NCI-H526 (cell line): ENCODE data around the gene TIPARP.
A peak's percentile ranks its signal among the peaks of the same experiment; 100 is the strongest.
"Not testable (repeated sequence)": the region's sequence is repeated elsewhere in the genome, so short reads cannot be mapped to it uniquely, and the experiment has no call there.

Source experiments
- DNase-seq, 2 experiments: peaks; one replicate each; lab custom pipeline; 2025; lab: John Stamatoyannopoulos, UW

Gene TIPARP

DNA sequence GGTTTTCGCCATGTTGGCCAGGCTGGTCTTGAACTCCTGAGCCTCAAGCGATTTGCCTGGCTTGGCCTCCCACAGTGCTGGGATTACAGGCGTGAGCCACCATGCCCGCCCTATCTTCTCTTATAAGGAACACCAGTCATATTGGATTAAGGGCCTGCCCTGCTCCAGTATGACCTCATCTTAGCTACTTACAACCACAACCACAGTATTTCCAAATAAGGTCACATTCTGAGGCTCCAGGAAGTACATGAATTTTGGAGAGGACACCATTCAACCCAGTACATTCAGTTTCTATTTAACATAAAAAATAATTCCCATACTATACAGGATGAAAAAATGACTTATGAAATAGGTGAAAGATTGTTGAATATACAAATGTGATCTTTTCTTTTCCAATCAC, 37.6 kb downstream of the TIPARP start:
- not testable (repeated sequence) for DNase-seq

DNA sequence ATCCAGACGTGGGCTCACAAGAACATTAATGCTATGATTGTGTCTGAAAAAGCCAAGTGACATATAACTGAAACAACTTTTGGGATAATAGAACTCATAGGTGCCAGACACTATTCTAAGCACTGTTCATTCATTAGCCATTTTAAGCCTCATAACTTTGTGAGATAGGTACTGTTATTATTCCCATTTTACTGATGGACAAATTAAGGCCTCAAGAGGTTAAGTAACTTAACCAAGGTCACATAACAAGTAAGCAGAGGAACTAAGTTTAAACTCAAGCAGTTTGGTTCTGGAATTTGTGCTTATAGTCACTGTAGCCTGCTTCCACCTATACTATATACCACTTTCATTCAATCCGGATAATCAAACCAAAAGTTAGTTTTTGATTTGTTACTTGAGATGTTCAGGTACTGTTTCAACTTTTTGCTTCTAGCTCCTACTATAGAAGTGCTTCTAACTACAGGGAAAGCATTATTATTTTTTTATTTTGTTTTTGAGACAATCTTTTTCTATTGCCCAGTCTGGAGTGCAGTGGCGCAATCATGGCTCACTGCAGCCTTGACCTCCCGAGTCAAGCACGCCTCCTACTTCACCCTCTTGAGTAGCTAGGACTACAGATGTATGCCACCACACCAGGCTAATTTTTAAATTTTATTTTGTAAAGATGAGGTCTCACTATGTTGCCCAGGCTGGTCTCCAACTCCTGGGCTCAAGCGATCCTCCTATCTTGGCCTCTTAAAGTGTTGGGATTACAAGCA, 41.9 kb downstream of the TIPARP start:
- no peak for DNase-seq

DNA sequence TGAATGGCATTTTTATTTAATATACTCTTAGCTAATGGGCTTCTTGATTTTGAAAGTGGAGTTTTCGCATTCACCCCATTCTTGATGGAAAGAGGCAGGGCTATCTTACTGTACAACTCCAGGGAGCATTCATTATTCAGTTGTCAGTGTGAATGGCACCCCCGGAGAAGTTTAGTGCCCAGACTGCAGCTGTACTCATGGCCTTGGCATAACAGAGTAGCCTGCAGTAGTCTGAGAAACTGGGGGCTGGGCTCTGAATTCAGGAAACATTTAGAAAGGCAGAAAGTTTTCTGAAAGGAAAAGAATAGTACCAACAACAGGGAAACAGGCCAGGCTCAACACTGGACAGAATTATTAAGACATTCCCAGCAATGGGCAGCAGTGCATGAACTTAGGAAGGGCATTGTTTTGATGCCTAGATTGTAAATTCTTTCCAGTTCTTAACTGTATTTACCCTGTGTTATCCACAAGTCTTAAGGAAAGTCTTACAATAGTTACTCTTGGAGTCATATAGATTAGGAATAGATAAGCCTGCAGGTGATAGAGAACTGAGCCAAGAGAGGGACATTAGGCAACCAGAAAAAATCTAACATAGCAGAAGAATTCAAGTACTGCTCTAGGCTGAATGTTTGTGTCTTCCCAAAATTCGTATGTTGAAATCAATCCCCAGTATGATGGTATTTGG, 44.4 kb downstream of the TIPARP start:
- DNase-seq = no peak

DNA sequence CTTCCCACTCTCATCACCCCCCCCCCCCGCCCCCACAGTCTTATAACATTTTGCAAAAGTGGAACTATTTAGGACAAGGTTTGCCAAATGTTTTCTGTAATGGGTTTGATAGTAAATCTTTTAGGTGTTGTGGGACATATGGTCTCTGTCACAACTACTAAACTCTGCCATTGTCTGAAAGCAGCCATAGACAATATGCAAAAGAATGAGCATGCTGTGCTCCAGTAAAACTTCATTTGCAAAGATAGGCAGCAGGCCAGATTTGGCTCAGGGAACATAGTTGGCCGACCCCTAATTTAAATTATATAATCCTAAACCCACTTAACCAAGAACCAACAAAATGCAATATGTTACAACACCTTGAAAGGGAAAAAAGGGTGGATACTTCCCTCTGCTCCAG, 46.4 kb downstream of the TIPARP start:
- DNase-seq = peak in 1 of 2 experiments; percentile 11

DNA sequence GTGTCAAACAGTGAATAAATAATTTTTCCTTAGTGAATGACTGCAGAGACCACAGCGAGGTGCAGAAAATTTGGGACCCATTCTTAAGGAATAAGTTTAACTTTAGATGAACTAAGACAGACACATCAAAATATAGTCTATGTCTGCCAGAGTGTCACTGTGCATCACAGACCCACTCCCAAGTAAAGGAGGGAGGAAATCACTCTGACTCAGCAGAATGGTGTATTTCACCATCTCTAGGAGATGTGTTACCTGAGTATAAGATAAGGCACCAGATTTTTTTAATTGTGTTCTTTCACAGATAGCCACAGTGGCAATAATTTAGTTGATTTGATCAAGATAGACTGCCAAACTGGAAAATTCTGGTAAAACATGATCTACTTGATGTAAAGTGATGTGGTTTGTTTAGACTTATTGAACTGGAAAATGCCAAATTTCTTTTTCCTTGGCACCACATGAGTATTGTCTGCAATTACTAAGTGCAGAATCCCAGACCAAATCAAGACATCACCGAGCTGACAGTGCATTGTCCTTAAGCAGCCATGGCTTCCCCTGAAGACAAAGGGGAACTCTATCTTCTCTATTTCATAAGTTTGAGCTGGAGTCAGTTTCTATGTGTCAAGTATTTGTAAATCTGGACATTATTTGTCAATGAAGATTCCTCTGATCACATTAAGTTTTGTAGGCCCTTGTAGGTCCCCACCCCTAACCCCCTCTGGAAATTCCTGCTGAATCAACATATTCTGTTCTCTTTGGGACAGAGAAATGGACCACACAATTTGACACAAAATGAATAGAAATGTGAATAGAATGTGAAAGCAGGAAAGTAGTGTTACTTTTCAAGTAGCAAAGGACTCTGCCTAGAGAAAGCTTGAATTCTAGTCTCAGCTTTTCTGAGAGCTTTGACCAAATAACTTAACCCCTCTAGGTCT, 47.6 kb downstream of the TIPARP start:
- no peak for DNase-seq

DNA sequence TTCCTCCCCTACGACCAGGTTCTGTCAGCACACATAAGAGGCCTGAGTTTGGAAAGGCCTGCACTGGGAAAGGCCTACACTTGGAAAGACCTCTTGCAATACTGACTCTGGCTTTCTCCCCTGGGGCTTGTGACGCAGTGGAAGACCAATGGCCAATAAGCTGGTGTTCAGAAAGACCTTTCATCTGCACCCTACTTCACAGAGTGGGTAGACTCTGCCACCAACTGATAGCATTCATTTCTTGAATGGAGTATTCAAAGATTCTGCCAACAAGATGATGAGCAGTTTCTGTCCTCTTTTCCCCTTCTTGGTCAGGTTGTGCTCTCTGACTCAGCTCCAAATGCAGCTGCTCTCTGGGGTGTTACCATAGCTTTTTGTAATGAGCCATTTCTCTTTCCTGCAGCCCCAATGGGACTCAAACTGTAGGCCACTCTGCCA, 48.8 kb downstream of the TIPARP start:
- DNase-seq = no peak

DNA sequence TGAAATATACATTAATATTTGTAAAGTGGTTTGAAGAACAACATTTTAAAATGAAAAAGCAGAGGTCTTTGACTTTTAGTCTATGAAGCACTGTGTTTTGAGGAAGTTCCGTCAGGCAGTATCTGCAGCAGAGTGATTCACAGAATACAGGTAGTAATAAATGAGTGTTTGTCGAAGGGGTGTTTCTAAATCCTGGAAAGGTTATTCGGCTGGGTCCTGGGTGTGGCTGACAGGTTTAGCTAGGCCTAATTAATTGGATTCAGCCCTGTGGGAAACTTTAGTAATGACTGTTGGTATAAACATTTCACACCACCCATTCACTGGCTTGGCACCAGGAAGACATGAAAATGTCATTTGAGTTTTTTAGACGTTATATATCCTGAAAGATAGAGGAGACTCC, 51.3 kb downstream of the TIPARP start:
- no peak for DNase-seq

DNA sequence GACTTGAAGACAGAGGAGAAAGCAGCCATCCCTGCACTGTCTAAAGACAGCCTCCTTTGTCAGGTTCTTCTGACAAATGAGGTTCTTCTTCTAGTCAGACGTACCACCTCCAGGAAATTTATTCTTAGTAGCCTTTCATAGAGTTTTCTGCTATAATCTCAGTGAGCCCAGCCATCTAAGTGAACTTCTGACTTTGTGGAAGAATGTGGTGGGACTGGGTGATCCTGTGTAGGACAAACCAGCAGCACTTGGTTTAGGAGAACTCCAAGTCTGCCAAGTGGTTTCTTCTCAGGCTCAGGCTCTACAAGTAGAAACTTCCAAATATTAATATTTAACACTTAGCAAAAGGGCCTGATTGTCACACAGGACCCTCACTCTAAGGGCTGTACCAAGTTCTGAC, 52.1 kb downstream of the TIPARP start:
- DNase-seq = no peak

DNA sequence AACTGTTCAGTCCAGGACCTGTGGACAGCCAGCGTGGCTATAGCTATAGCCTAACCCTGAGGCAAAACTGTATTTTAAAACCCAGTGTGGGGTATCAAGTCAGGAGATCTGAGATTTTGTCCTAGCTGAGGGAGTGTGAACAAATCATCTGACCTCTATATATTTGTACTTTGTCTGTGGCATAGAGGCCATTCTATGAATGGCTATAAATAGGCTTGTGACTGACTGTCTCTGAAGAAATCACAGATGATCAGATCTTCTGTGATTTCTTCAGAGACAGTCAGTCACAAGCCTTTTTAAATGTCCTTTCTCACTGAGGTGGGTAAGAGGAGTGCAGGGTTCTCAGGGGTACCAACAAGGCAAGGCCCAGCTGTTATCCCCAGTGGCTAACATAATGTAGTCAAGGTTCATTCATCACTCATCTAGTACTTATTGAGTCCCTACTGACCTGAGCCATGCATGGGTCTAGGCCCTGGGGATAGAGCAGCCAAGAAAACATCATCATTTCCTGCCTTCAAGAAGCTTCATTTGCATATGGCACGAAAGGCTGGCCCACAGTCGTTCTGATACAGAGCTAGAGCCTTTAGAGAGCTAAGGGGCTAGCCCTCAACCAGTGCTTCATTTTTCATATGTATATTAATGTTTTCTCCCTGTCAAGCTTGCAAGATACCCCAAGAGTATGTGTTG, 53.3 kb downstream of the TIPARP start:
- no peak for DNase-seq

DNA sequence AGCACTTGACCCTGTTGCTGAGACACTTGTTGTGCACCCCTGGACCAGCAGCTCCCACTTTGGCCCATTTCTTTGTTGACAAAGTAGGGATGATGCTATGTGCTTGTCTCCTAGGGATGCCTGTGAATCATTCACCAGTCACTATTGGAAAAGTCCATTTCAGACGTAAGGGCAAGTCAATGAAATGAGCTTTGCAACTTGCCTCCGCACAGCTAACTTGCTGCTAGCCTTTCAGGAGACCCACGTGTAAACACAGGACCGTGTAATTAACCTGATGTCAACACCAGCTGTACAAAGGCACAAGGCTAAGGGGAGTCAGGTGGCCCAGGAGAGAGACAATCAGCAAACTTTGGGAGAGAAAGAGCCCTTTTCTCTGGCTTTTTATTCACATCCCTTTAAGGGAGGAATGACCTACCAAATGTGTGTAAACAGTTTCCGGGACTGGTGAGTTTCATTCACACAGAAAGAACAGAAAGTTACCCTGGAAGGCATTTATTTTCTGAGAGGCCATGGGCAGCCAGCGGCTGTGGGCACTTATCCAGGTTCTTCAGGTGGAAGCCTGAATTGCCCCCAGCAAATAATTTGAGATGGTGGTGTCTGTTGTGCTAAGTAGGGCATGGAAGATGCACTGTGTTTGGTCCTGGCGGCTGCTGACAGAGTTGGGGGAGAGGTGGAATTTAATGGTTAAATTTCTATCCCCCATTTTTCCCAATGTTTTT, 54.0 kb downstream of the TIPARP start:
- no peak for DNase-seq

DNA sequence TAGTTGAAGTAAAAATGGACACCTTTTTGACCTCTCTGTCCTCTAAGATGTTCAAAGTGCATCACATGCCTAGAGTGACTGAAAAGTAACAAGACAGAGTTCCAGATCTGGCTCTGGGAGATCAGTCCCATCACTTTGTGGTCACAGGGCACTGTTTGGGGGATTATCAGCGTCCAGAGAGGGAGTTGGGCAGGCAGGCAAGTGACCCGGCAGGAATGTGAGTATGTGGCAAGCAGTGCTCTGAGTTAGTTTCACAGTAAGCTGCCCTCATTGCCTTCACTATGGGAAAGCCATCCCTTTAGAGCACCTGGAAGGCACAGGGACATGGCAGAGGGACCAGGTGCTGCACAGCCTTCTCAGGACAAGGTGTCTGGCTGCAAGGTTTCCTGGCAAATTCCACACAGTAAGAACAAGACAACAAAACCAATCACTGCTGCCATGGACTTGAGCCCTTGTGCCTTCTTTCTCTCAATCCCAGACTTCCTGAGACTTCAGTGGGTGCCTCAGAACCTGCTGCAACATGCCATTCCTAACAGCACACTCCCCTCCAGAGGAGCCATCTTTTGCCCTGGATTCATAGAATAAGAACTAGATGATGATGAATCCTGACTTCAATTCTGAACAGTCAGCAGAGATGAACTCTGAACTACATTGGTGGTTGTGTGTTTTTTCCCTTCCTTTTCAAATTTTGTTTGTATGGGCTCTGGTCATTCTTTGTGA, 55.2 kb downstream of the TIPARP start:
- no peak for DNase-seq

DNA sequence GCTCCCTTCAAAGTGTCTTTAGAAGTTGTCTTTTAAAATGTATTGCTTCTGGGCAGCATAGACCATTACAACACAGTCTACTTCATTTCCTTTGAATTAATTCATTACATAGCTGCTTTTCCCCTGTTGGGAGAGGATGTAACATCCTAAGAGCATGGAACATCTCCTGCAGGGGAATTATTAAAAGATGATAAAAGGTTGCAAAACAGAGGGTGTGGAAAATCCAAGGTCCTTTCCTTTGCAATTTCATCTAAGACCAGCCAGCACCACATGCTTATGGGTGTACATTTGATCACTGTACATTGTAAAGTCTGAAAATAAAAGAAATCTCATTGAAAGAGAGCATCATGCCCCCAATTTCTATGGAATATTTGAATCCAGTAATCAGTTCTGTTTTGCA, 57.4 kb downstream of the TIPARP start:
- no peak for DNase-seq

DNA sequence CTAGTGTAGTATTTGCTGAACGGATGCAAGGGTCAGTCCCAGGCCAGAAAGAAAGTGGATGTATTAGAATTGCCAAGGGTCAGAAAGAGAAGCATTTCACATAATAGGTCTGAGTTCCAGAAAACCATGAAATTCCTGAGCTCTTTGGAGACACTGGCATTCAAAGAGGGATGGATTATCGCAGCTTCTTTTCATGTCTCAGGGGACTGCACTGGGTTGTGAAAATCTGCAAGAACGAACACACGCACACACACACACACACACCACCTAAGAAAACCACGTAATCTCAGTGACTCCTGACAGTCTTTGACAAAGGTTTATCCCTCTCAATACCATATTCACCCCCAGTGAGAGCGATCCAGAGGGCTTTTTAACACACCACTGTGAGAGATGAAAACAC, 57.9 kb downstream of the TIPARP start:
- DNase-seq = no peak

DNA sequence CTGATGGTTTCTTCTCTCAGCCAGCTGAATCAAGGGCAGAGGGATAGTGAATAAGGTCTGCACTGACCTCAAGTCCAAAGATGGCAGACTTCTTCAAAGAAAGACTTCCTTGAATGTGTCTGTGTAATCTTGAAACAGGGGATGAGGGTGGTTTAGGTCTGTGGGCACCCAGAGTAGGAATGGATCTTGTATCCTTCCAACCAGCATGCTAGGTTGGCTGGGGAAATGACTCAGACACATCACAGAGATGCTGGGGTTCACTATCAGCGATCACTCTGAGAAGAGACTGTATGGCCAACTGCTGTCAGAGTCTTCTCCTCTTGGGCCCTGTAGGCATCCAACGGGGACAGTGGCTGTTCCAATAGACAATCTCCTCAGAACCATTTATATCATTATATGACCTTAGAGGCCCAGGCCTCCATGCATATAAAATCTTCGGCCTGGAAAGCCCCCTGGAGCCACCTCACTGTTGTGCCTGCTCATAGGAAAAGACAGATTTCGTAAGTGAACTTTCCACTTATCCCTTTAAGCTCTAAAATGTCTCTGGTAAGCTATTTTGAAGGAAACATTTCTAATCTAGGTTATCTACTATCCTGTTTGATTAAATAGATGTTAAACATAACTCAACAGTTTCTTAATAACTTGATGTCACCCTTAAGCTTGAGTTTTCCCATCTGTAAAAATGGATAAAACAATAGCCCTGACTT, 58.5 kb downstream of the TIPARP start:
- DNase-seq = no peak

DNA sequence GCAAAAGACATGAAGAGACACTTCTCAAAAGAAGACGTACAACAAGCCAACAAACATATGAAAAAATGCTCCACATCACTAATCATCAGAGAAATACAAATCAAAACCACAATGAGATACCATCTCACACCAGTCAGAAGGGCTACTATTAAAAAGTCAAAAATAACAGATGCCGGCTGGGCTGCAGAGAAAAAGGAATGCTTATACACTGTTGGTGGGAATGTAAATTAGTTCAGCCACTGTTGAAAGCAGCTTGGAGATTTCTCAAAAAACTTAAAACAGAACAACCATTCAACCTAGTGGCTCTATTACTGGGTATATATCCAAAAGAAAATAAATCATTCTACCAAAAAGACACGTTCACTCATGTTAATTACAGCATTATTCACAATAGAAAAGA, 60.3 kb downstream of the TIPARP start:
- not testable (repeated sequence) for DNase-seq

DNA sequence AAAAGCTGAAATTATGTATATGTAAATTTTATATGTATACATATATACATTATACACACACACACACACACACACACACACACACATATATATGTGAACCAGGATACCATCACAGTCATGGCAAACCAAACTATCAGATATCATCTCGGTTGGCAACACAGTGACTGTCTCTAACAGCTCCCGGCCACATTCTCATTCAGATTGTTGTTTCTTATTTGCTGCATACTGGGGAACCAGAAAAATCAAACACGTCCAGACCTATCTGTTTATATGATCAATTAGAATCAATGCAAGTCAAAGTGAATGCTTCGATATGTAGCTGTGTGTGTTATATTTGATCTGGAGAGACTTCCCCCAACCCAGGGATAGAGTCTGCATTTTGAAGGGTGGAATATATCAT, 61.1 kb downstream of the TIPARP start:
- DNase-seq = no peak

DNA sequence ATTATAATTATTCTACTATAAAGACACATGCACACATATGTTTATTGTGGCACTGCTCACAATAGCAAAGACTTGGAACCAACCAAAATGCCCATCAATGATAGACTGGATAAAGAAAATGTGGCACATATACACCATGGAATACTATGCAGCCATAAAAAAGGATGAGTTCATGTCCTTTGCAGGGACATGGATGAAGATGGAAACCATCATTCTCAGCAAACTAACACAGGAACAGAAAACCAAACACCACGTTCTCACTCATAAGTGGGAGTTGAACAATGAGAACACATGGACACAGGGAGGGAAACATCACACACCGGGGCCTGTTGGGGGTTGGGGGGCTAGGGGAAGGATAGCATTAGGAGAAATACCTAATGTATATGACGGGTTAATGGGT, 62.7 kb downstream of the TIPARP start:
- not testable (repeated sequence) for DNase-seq

DNA sequence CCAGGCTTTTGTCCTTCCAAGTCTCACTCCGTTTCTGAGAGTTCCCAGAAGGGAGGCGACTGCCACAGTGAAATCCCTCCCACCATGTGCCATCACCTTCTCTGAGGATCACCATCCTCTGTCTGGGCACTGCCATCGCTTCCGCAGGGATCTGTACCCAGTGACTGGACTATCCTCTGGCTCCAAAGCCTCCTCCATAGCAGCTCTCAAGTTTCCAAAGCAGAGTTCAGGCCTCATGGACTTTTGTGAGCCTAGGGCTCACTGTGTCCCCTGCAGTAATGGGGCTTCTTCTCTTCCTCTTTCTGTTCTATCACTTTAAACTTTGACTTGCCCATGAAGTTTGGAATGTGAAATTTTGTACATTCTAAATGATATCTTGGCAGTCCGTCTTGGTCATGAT, 63.9 kb downstream of the TIPARP start:
- no peak for DNase-seq

DNA sequence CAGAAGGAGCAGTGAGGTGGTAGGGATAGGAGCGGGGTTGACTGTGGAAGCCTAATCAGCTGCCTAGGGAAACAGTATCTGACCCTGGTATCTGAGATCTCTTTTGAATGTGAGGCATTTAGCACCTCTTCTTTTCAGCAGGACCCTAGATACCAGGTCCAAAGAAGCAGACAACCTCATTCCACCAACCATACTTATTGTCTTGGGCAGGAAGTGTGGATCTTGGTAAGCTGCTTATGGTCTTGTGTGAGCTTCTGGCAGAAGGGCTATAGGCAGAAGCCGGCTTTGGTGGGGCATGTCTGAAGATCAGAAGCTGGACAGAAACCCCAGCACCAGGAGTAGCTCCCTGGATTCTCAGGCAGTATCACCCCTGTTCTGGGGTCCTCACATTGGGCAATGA, 65.6 kb downstream of the TIPARP start:
- DNase-seq = no peak

DNA sequence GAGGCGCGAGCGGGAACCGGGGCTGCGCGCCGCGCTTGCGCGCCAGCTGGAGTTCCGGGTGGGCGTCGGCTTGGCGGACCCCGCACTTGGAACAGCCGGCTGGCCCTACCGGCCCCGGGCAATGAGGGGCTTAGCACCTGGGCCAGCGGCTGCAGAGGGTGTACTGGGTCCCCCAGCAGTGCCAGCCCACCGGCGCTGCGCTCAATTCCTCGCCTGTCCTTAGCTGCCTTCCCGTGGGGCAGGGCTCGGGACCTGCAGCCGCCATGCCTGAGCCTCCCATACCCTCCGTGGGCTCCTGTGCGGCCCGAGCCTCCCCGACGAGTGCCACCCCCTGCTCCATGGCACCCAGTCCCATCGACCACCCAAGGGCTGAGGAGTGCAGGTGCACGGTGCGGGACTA, 66.2 kb downstream of the TIPARP start:
- DNase-seq = not testable (repeated sequence)
